ENCODE results near the gene UBA6.
"Not testable (repeated sequence)": the region's sequence is repeated elsewhere in the genome, so short reads cannot be mapped to it uniquely, and the experiment has no call there.

The UBA6 gene

GRCh38 chr4:67668315-67668714 is 32.6 kb downstream of the UBA6 start:
- no peak for DNase-seq (ENCODE audit: low read depth in 3 of 3)

- DNase-seq (ENCODE audit: low read depth in 3 of 3) = no peak
Observed at GRCh38 chr4:67660418-67660817, 40.5 kb downstream of the UBA6 start.

- no peak for DNase-seq (ENCODE audit: low read depth in 3 of 3)
Observed at GRCh38 chr4:67659065-67659464, 41.9 kb downstream of the UBA6 start.

DNA sequence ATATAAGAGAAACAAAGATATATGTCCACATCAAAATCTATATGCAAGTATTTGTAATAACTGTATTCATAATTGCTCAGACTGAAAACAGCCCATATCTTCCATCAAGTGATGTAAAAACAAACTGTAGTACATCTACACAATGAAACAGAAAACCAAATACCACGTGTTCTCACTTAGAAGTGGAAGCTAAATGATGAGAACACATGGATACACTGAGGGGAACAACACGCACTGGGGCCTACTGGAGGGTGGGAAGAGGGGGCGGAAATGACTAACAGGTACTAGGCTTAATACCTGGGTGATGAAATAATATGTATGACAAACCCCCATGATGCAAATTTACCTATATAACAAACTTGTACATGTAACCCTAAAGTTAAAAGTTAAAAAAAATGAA is 42.7 kb downstream of the UBA6 start:
- no peak for DNase-seq (ENCODE audit: low read depth in 3 of 3)

DNA sequence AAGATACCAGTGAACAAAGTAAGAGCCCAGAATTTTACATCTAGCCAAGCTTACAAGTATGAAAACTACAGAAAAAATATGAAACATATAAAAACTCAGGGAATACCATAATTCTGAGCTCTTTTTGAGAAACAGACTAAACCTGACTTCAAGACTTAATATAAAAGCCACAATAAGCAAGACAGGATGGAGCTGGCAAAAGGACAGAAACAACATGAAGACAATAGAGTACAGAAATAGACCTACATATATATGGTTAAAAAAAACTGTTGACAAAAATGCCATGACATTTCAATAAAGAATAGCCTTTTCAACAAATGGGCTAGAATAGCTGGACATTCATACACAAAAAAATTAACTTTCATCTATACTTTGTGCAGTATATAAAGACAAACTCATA is 49.4 kb downstream of the UBA6 start:
- no peak for DNase-seq (ENCODE audit: low read depth in 3 of 3)

GRCh38 chr4:67638136-67638535 is 62.8 kb downstream of the UBA6 start:
- DNase-seq (ENCODE audit: low read depth in 3 of 3) = no peak

GRCh38 chr4:67636978-67637377 is 64.0 kb downstream of the UBA6 start:
- DNase-seq (ENCODE audit: low read depth in 3 of 3) = not testable (repeated sequence)

GRCh38 chr4:67635331-67635730 is 65.6 kb downstream of the UBA6 start:
- no peak for DNase-seq (ENCODE audit: low read depth in 3 of 3)

DNA sequence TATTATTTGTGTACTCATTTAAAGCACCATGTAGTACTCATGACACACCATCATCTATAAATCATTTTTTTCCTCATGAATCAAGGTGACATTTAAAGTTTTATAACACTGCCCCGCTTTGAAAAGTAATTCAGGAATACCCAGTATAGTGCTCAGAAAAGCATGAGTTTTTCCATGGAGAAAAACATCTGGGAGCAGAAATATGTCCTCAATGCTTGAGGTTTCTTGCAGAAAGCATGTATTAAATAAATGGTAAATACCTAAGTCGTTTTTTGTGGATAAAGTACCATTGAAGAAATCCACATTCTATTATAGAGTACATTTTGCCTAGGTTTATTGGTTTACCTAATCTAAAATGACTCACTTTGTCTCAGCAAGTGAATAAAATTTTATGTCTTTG is 66.2 kb downstream of the UBA6 start:
- DNase-seq (ENCODE audit: low read depth in 3 of 3) = no peak

DNA sequence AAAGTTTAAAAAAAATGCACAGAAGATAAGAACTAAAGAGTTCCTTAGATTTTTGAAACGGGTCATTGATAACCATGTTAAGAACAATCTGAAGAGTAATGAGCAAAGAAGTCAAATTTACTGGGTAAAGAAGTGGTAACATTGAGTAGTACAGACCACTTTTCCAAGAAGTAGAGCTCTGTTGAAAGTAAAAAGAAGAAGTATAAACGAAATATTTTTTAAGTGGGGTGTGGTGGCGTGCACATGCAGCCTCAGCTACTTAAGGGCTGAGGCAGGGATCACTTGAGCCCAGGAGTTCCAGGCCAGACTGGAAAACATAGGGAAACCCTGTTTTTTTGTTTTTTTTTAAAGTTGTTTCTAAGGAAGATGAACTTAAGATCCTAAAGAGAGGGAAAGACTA is 68.5 kb downstream of the UBA6 start:
- DNase-seq (ENCODE audit: low read depth in 3 of 3) = no peak

GRCh38 chr4:67624939-67625338 is 76.0 kb downstream of the UBA6 start:
- no peak for DNase-seq (ENCODE audit: low read depth in 3 of 3)

DNA sequence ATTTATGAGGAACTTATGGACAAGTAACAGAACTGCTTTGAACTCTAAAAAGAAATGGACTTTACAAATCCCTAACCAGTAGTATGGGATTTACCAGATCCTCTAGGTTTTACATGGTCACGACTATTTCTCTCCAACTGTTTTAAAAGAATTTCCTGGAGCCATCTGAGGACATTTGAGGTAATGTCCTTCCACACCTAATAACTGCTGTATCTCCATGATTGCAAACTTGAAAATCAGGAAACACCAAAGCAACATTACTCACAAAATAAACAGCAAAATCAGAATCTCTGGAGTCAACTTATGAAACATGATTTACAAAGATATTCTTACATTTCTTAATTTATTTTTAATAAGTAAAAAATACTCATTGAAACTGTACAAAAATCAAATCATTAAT is 84.5 kb downstream of the UBA6 start:
- DNase-seq (ENCODE audit: low read depth in 3 of 3) = no peak

- DNase-seq (ENCODE audit: low read depth in 3 of 3) = no peak
Observed at GRCh38 chr4:67615119-67615518, 85.8 kb downstream of the UBA6 start.

DNA sequence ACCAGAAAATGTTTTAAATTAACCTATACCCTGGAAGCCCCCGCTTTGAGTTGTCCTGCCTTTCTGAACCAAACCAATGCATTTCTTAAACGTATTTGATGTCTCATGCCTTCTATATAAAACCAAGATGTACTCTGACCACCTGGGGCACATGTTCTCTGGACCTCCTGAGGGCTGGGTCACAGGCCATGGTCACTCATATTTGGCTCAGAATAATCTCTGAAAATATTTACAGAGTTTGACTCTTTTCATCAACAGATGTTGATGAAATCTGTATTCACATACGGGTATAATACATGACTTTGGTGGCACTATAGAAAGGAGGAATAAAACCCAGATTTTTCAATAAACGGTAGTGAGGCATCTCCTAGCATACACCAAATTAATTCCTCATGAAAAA is 86.8 kb downstream of the UBA6 start:
- no peak for DNase-seq (ENCODE audit: low read depth in 3 of 3)

- no peak for DNase-seq (ENCODE audit: low read depth in 3 of 3)
Observed at GRCh38 chr4:67608027-67608426, 92.9 kb downstream of the UBA6 start.

GRCh38 chr4:67604749-67605148 is 96.2 kb downstream of the UBA6 start:
- no peak for DNase-seq (ENCODE audit: low read depth in 3 of 3)

- no peak for DNase-seq (ENCODE audit: low read depth in 3 of 3)
Observed at GRCh38 chr4:67604029-67604381, 97.0 kb downstream of the UBA6 start.

DNA sequence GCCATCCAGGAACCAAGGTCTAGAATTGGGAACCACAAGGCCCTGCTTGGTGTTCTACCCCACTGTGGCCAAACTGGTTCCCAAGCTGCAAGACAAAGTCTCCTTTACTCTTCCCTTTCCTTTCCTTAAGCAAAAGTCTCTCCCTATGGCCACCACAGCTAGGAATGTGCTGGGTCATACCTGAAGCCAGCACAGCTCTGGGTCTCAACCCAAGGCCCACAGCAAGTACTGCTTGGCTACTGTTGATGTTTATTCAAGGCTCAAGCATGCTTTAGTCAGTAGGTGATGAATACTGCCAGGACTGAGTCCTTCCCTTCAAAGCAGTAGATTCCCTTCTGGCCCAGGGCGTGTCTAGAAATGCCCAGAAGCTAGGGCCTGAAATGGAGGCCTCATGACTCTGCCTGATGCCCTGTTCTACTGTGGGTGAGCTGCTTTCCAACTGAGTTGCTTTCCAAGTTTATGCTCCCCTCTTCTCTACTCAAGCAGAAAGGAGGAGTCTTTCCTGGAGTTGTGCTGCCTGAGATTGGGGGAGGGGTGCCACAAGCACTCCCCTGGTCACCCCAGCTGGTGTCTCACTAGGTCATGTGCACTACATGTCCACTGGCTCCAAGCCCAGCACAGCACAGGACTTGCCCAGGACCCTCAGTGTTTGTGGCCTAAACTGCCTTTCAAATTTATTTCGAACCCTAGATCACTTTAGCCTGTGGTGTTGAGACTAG is 97.5 kb downstream of the UBA6 start:
- no peak for DNase-seq (ENCODE audit: low read depth in 3 of 3)

GRCh38 chr4:67593741-67594175 is 107.2 kb downstream of the UBA6 start:
- DNase-seq (ENCODE audit: low read depth in 3 of 3) = no peak

- DNase-seq (ENCODE audit: low read depth in 3 of 3) = no peak
Observed at GRCh38 chr4:67587156-67587555, 113.8 kb downstream of the UBA6 start.

- DNase-seq (ENCODE audit: low read depth in 3 of 3) = no peak
Observed at GRCh38 chr4:67584496-67584895, 116.5 kb downstream of the UBA6 start.

DNA sequence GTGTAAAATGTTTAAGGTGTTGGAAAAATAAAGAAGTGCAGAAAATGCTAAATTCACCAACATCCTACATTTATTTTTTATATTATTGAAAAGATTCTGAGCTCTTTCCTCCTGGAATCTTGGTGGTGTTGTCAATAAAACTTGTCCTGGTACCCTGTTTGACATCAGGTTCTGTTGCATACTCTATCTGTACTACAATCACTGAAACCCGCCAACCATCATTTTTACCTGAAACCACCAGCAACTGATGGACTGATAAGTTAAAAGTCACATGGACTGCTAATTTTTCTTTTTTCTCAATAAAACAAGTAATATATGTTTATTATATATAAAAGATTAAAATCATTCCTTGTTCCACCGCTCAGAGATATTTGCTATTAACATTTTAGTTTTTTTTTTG is 119.0 kb downstream of the UBA6 start:
- no peak for DNase-seq (ENCODE audit: low read depth in 3 of 3)

GRCh38 chr4:67581208-67581857 is 119.6 kb downstream of the UBA6 start:
- no peak for DNase-seq (ENCODE audit: low read depth in 3 of 3)

DNA sequence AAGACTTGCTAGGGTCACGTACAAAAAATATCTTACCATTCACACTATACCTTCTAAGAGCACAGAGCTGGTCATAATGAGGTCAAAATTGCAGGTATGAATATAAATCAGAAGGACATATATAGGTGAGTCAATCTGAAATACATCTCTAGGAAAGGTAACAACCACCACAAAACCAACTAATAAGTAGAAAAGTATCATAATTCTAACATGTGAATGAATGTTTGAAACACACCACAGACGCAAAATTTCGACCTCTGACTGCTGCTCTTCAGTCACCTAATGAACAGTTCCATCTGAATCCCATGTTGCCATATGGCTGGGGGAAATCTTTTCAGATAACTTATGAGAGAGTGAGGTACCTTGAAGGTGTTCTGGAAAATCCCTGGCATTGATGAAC is 120.4 kb downstream of the UBA6 start:
- no peak for DNase-seq (ENCODE audit: low read depth in 3 of 3)

All from stimulated activated CD4-positive, alpha-beta T cell treated with anti-CD3 and anti-CD28 coated beads, TNF-alpha, amount 100 ng/mL, for 4 hours (primary cell).